COR-L47 (cell line): ENCODE measurements around the gene LEO1.

ENCODE experiments used
- DNase-seq: peaks from one replicate; lab custom pipeline; 2025; lab: John Stamatoyannopoulos, UW

The LEO1 gene

GRCh38 chr15:51931016-51931415 lies 40.6 kb downstream of the LEO1 start:
- no peak for DNase-seq

- no peak for DNase-seq
These were observed 44.8 kb downstream of the LEO1 start for GRCh38 chr15:51926809-51927208.

DNA sequence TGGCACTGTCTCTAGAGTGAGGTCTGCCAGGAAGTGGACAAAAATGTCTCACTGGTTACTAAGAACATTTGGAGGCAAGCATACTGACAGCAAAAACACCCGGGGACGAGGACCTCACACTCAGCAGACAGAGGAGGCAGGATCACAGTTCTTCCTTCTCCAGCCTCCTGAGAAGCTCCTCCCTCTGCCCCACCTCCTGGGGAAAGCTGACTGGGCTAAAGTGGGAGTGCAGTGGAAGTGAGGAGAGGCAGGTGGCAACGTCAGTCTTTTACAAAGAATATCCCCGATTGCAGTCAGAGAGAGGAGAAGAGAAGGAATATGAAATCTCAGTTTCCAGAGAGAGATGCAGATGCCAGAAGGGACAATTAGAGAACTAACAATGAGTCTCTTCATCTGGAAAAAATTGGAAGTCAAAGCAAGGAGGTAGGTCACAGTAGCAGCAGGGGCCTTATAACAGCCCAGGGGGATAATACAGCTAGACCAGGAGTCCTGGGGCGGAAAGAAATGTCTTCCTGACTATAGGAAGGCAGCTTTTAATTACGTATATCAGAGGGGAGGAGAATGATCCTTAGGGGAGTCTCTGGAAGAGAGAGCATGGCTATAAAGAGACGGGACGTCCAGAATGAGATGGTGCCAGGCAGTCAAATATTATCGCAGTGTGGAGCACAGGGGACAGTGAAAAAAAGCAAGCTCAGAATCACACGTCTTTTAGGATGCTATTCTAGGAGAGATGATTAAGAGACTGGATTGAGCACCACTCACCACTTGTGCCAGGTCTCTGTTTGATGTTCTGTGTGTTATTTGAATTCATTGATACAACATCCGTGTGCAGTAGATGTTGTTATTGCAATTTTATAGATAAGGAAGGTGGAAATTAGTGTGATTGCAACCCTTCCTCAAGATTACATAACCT lies 47.2 kb downstream of the LEO1 start:
- DNase-seq = peak; percentile 7

- no peak for DNase-seq
These were observed 54.1 kb downstream of the LEO1 start for GRCh38 chr15:51917493-51917892.

GRCh38 chr15:51912528-51912927 lies 59.0 kb downstream of the LEO1 start:
- DNase-seq = no peak

GRCh38 chr15:51909584-51909983 lies 62.0 kb downstream of the LEO1 start:
- DNase-seq = no peak

DNA sequence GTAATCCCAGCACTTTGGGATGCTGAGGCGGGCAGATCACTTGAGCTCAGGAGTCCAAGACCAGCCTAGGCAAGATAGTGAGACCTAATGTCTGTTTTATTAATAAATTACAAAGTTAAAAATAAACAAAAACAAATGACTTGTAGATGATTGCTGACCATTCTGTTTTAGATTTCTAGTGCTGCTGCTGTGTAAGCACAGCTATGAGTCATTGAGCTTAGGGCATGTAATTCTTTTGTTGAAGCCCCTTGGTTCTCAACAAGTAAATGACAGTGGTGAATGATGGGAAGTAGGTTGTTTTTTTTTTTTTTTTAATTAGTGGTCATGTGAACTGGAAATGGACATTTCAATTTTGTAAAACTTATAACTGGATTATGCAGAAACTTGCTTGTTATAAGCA lies 63.3 kb downstream of the LEO1 start:
- DNase-seq = no peak

DNA sequence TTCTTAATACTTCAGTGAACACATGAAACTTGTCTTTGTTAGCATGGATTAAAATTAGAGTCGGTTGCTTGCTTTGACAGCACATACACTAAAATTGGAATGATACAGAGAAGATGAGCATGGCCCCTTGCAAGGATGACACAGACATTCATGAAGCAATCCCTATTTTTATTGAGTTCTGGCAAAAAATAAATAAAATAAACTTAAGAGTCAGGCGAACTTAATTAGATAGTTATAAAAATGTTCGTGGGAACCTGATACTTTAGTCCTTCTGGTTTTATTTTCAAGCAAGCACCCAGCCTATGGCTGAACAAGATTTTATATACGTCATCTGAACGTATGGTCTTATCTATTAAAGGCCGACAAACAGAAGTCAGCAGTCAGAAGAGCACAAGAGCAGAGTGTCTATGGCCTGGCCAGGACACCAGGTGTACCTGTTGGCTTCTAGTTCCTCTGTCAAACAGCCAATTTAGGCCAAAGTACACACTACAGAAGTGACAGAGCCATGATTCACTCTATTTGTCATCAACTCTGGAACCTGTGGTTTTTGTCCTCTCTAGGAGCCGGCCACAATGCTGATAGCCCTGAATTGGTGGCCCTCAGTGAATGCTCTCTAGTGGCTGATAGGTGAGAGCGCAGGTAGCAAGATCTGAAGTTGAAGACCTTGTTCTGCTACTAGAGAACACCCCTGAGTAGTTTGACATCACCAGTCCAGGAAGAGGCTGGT lies 64.3 kb downstream of the LEO1 start:
- DNase-seq = no peak

DNA sequence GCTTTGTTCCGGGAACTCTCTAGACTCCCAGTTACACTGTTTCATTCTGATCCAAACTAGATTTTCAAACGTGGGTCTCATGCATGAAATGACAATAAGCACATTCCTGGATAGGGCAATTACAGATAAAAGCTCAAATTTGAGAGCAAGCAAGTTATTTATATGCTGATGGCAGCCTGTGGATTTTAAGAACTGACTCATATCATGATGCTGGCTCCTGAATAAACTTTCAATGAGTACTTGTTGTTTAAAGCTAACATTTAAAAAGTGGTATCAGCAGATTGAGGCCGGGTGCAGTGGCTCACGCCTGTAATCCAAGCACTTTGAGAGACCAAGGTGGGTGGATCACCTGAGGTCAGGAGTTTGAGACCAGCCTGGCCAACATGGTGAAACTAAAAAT lies 66.6 kb downstream of the LEO1 start:
- no peak for DNase-seq

DNA sequence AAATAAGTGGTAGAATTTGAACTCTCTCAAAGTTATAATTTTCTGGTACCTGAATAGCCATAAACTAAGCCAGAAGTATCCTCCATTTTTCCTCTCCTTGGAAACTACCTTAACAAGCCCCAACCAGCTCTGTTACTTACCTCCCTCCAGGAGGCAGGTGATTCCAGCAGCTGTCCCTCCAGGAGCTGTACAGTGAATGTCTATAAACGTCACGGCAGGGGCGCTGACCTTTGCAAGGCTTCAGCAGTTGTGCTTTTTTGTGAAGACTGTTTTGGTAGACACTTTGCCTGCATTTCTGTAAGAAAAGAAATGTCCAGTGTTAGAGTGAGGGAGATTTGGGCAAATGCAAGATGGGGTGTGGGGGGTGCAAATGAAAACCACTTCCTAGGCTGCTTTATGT lies 67.2 kb downstream of the LEO1 start:
- DNase-seq = peak; percentile 20

DNA sequence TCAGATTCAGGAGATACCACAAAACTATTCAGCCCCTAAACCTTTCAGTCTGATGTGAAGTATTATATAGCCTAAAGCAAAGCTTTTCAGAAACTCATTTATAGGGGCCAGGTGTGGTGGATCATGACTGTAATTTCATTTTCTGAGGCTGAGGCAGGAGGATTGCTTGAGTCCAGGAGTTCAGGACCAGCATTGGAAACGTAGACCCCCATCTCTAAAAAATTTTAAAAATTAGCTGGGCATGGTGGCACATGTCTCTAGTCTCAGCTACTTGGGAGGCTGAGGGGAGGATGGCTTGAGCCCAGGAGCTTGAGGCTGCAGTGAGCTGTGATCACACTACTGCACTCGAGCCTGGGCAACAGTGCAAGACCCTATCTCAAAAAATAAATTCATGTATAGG lies 82.1 kb downstream of the LEO1 start:
- no peak for DNase-seq

DNA sequence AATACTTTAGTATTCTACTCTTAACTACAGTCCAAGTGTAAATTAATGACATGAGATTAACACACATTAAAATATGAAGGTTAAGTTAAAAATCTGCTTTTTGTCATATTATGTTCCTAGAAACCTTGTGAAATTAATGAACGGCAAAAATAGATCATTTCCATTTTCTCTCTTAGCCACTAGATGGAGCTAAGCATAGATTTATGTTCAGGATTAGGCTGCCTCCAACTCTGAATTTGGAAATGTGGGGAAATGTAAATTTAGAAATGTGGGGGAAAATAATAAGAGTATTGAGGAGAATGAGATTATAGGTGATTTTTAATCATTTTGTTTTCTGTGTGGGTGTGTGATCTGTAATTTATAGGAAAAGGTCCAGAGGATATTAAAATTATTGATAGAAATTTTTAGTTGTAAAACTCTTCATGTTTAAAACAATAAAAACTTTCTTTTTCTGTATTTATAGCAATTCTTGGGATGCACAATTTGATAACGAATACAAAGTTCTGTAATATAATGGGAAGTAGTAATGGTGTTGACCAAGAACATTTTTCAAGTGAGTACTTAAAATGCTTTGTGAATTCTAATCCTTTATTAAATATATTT lies 82.9 kb downstream of the LEO1 start:
- DNase-seq = peak; percentile 7
